Neural progenitor cell (in vitro differentiated cells): ENCODE data around the gene FHOD3. TPM values are rescaled to one million over a fixed set of nuclear protein-coding genes. Genes with fewer than 3 reads are reported as not detected.

Experiments used
- DNase-seq: peaks from one replicate; pipeline ENCODE4 v3.0.0-alpha.2; 2016; ENCODE audit warnings: low spot score
- H2AFZ ChIP-seq: fragments of 200-600 bp; sonication (generic); replicated peaks from 2 replicates; pipeline ENCODE4 v1.6.1; 2016; ENCODE audit warnings: antibody characterized with exemption
- H3F3A ChIP-seq: fragments of 200-600 bp; sonication (generic); 2 replicates; pipeline ENCODE4 v1.6.1; 2016; ENCODE audit warnings: antibody characterized with exemption, low read depth
- H3K27ac ChIP-seq: fragments of 200-600 bp; sonication (generic); 2 replicates; pipeline ENCODE4 v1.5.1; 2016; ENCODE audit warnings: mild to moderate bottlenecking
- H3K27me3 ChIP-seq: fragments of 200-600 bp; sonication (generic); 2 replicates; pipeline ENCODE4 v1.6.1; 2016; ENCODE audit warnings: mild to moderate bottlenecking, moderate library complexity
- H3K36me3 ChIP-seq: fragments of 200-600 bp; sonication (generic); 2 replicates; pipeline ENCODE4 v1.5.1; 2016
- H3K4me1 ChIP-seq: fragments of 200-600 bp; sonication (generic); 2 replicates; pipeline ENCODE4 v1.6.1; 2016; ENCODE audit warnings: mixed run types
- H3K4me2 ChIP-seq: fragments of 200-600 bp; sonication (generic); 2 replicates; pipeline ENCODE4 v1.6.1; 2016
- H3K4me3 ChIP-seq: fragments of 200-600 bp; sonication (generic); 2 replicates; pipeline ENCODE4 v1.5.1; 2016
- H3K79me2 ChIP-seq: fragments of 200-600 bp; sonication (generic); 2 replicates; pipeline ENCODE4 v1.6.1; 2016; ENCODE audit warnings: low read depth
- H3K9ac ChIP-seq: fragments of 200-600 bp; sonication (generic); 2 replicates; pipeline ENCODE4 v1.6.1; 2016
- H3K9me3 ChIP-seq: fragments of 200-600 bp; sonication (generic); 2 replicates; pipeline ENCODE4 v1.5.1; 2016; ENCODE audit warnings: low read depth
- H4K20me1 ChIP-seq: fragments of 200-600 bp; sonication (generic); 2 replicates; pipeline ENCODE4 v1.6.1; 2016; ENCODE audit warnings: low read depth
- H3K27ac Mint-ChIP-seq: 3 replicates; pipeline ENCODE4 v1.8.0; 2021; ENCODE audit warnings: mixed read lengths
- H3K27me3 Mint-ChIP-seq: 2 replicates; pipeline ENCODE4 v1.8.0; 2022; ENCODE audit warnings: low read depth, mild to moderate bottlenecking, inconsistent platforms, moderate library complexity, mixed read lengths; ENCODE audit not compliant: insufficient read depth
- H3K36me3 Mint-ChIP-seq: 3 replicates; pipeline ENCODE4 v1.8.0; 2021; ENCODE audit warnings: mixed read lengths
- H3K4me1 Mint-ChIP-seq: 3 replicates; pipeline ENCODE4 v1.8.0; 2021; ENCODE audit warnings: mixed read lengths
- H3K4me3 Mint-ChIP-seq: 3 replicates; pipeline ENCODE4 v1.8.0; 2021; ENCODE audit warnings: mild to moderate bottlenecking, moderate library complexity, mixed read lengths
- H3K9me3 Mint-ChIP-seq: 3 replicates; pipeline ENCODE4 v1.8.0; 2020; ENCODE audit warnings: mixed read lengths
- CTCF ChIP-seq: fragments of 200-600 bp; sonication (generic); IDR thresholded peaks from 2 replicates; pipeline ENCODE4 v1.5.1; 2017; ENCODE audit warnings: antibody characterized with exemption, mild to moderate bottlenecking
- EZH2 ChIP-seq: fragments of 200-600 bp; sonication (generic); IDR thresholded peaks from 2 replicates; pipeline ENCODE4 v1.6.1; 2017; ENCODE audit warnings: antibody characterized with exemption, mild to moderate bottlenecking, moderate library complexity
- EZH2phosphoT487 ChIP-seq: fragments of 200-600 bp; sonication (generic); IDR thresholded peaks from 2 replicates; pipeline ENCODE4 v1.6.1; 2017; ENCODE audit warnings: antibody characterized with exemption
- total RNA-seq: library from RNA; depleted of rRNA; stranded (reverse); fragments of >200 nt; gene quantifications from 2 replicates; pipeline ENCODE4 v1.2.3, GENCODE V29; 2015; ENCODE audit warnings: low replicate concordance

FHOD3 gene
- total RNA-seq, 1 donor from 2014 or later, result 69.7 TPM

- DNase-seq, result no peak
- Histone ChIP-seq H3F3A (no peaks in the 10 kb centered on the region), H3K27me3 (no peaks in the 10 kb centered on the region), H3K27ac (no peak overlapping the region), H3K36me3 (peaks cover 5% of the 10 kb centered on the region), H3K4me3 (no peak overlapping the region), H3K4me2 (no peak overlapping the region), H4K20me1 (no peaks in the 10 kb centered on the region), H3K4me1 (no peaks in the 10 kb centered on the region), H2AFZ (no peak overlapping the region), H3K9ac (no peak overlapping the region), H3K79me2 (no peaks in the 10 kb centered on the region), H3K9me3 (no peaks in the 10 kb centered on the region)
- peaks cover 13% of the 10 kb centered on the region for H3K36me3 Mint-ChIP-seq
- H3K9me3 Mint-ChIP-seq, result no peaks in the 10 kb centered on the region
- TF ChIP-seq CTCF (no peak), EZH2 (no peak), EZH2phosphoT487 (no peak)
- H3K27me3 Mint-ChIP-seq, result no peaks in the 10 kb centered on the region
- no peak overlapping the region for H3K27ac Mint-ChIP-seq
- no peak overlapping the region for H3K4me3 Mint-ChIP-seq
- peaks cover 5% of the 10 kb centered on the region for H3K4me1 Mint-ChIP-seq
Measured at GRCh38 chr18:36769172-36769571, 471.7 kb downstream of the FHOD3 start.

GRCh38 chr18:36769611-36770314 lies 472.2 kb downstream of the FHOD3 start:
- Histone ChIP-seq H3K79me2 (no peaks in the 10 kb centered on the region), H3F3A (no peaks in the 10 kb centered on the region), H3K27ac (no peak overlapping the region), H4K20me1 (no peaks in the 10 kb centered on the region), H3K36me3 (peaks cover 5% of the 10 kb centered on the region), H3K9me3 (no peaks in the 10 kb centered on the region), H3K9ac (no peak overlapping the region), H3K4me3 (no peak overlapping the region), H3K27me3 (no peaks in the 10 kb centered on the region), H3K4me2 (no peak overlapping the region), H2AFZ (no peak overlapping the region), H3K4me1 (no peaks in the 10 kb centered on the region)
- peak; percentile 62 for DNase-seq
- H3K27me3 Mint-ChIP-seq, result no peaks in the 10 kb centered on the region
- H3K4me1 Mint-ChIP-seq, result peaks cover 5% of the 10 kb centered on the region
- H3K4me3 Mint-ChIP-seq, result no peak overlapping the region
- H3K36me3 Mint-ChIP-seq, result peaks cover 13% of the 10 kb centered on the region
- H3K27ac Mint-ChIP-seq, result no peak overlapping the region
- no peak for TF ChIP-seq EZH2
- no peak for TF ChIP-seq EZH2phosphoT487
- TF ChIP-seq CTCF, result peak; percentile 76
- no peaks in the 10 kb centered on the region for H3K9me3 Mint-ChIP-seq

- Histone ChIP-seq H3K27ac (no peak overlapping the region), H4K20me1 (no peaks in the 10 kb centered on the region), H2AFZ (no peak overlapping the region), H3K27me3 (no peaks in the 10 kb centered on the region), H3K36me3 (peaks cover 5% of the 10 kb centered on the region), H3K9ac (no peak overlapping the region), H3K4me1 (no peaks in the 10 kb centered on the region), H3K79me2 (no peaks in the 10 kb centered on the region), H3K4me3 (no peak overlapping the region), H3K4me2 (no peak overlapping the region), H3K9me3 (no peaks in the 10 kb centered on the region), H3F3A (no peaks in the 10 kb centered on the region)
- Mint-ChIP-seq H3K27ac (no peak overlapping the region), H3K4me3 (no peak overlapping the region), H3K36me3 (peaks cover 17% of the 10 kb centered on the region), H3K27me3 (no peaks in the 10 kb centered on the region), H3K4me1 (peaks cover 5% of the 10 kb centered on the region), H3K9me3 (no peaks in the 10 kb centered on the region)
- TF ChIP-seq EZH2 (no peak), EZH2phosphoT487 (no peak), CTCF (no peak)
- no peak for DNase-seq
Measured at GRCh38 chr18:36770315-36770946, 472.9 kb downstream of the FHOD3 start.
